ENCODE measurements around the gene UROC1.

UROC1 gene

GRCh38 chr3:126531051-126531330 is 13.4 kb upstream of the UROC1 start:
- no peak for DNase-seq (ENCODE audit: low read depth in 1 of 2, low spot score in 1 of 2)

GRCh38 chr3:126530171-126531050 is 12.8 kb upstream of the UROC1 start:
- no peak for DNase-seq (ENCODE audit: low read depth in 1 of 2, low spot score in 1 of 2)

GRCh38 chr3:126529585-126530170 is 12.1 kb upstream of the UROC1 start:
- no peak for DNase-seq (ENCODE audit: low read depth in 1 of 2, low spot score in 1 of 2)

GRCh38 chr3:126528800-126529541 is 11.4 kb upstream of the UROC1 start:
- DNase-seq (ENCODE audit: low read depth in 1 of 2, low spot score in 1 of 2), result no peak

GRCh38 chr3:126528419-126528799 is 10.8 kb upstream of the UROC1 start:
- DNase-seq (ENCODE audit: low read depth in 1 of 2, low spot score in 1 of 2), result no peak

GRCh38 chr3:126527455-126528211 is 10.1 kb upstream of the UROC1 start:
- no peak for DNase-seq (ENCODE audit: low read depth in 1 of 2, low spot score in 1 of 2)

GRCh38 chr3:126527006-126527405 is 9.4 kb upstream of the UROC1 start:
- no peak for DNase-seq (ENCODE audit: low read depth in 1 of 2, low spot score in 1 of 2)

GRCh38 chr3:126526668-126527005 is 9.1 kb upstream of the UROC1 start:
- no peak for DNase-seq (ENCODE audit: low read depth in 1 of 2, low spot score in 1 of 2)

GRCh38 chr3:126525853-126526667 is 8.5 kb upstream of the UROC1 start:
- no peak for DNase-seq (ENCODE audit: low read depth in 1 of 2, low spot score in 1 of 2)

GRCh38 chr3:126525091-126525852 is 7.7 kb upstream of the UROC1 start:
- no peak for DNase-seq (ENCODE audit: low read depth in 1 of 2, low spot score in 1 of 2)

GRCh38 chr3:126524429-126524988 is 6.9 kb upstream of the UROC1 start:
- no peak for DNase-seq (ENCODE audit: low read depth in 1 of 2, low spot score in 1 of 2)

- DNase-seq (ENCODE audit: low read depth in 1 of 2, low spot score in 1 of 2), result no peak
Observed at GRCh38 chr3:126523745-126524428, 6.3 kb upstream of the UROC1 start, which contains the start of gene CHST13. TSS of gene CHST13 (plus strand) at chr3:126524155. CDS start at chr3:126524333, 178 bp downstream.

GRCh38 chr3:126522363-126522788 is 4.8 kb upstream of the UROC1 start:
- peak in 1 of 2 donors; percentile 23 for DNase-seq (ENCODE audit: low read depth in 1 of 2, low spot score in 1 of 2)

GRCh38 chr3:126521122-126521891 is 3.7 kb upstream of the UROC1 start:
- no peak for DNase-seq (ENCODE audit: low read depth in 1 of 2, low spot score in 1 of 2)

GRCh38 chr3:126519506-126520455 is 2.2 kb upstream of the UROC1 start:
- DNase-seq (ENCODE audit: low read depth in 1 of 2, low spot score in 1 of 2), result no peak

GRCh38 chr3:126518779-126519177 is 1.2 kb upstream of the UROC1 start:
- no peak for DNase-seq (ENCODE audit: low read depth in 1 of 2, low spot score in 1 of 2)

All from activated T-helper 1 cell treated with anti-CD3 and anti-CD28 coated beads, Interleukin-2, amount 50 U/mL, for 16 hours (primary cell).